Muscle of leg (tissue), 11 donors: ENCODE data around the gene PCDHB6. TPM values are rescaled to one million over a fixed set of nuclear protein-coding genes. Genes with fewer than 3 reads are reported as not detected.
"Not testable (repeated sequence)": the region's sequence is repeated elsewhere in the genome, so short reads cannot be mapped to it uniquely, and the experiment has no call there.

ENCODE experiments used
- DNase-seq: peaks from one replicate; pipeline ENCODE4 v3.0.0; 2013
- H3K27ac ChIP-seq: one replicate; pipeline ENCODE4 v1.5.1; 2013; ENCODE audit warnings: mild to moderate bottlenecking, low read length, control low read depth
- H3K27me3 ChIP-seq: one replicate; pipeline ENCODE4 v1.6.1; 2013; ENCODE audit warnings: low read length; ENCODE audit not compliant: control insufficient read depth, insufficient read depth
- H3K36me3 ChIP-seq: one replicate; pipeline ENCODE4 v1.6.1; 2013; ENCODE audit warnings: low read length; ENCODE audit not compliant: control insufficient read depth, insufficient read depth
- H3K4me1 ChIP-seq: one replicate; pipeline ENCODE4 v1.6.1; 2013; ENCODE audit warnings: low read length; ENCODE audit not compliant: control insufficient read depth, insufficient read depth
- H3K4me3 ChIP-seq: one replicate; pipeline ENCODE4 v1.5.1; 2013; ENCODE audit warnings: low read length, control low read depth
- H3K9me3 ChIP-seq: replicated peaks from 2 replicates; pipeline ENCODE4 v1.6.1; 2013; ENCODE audit warnings: low read depth, low read length; ENCODE audit not compliant: control insufficient read depth
- WGBS: methylation state at CpG from one replicate; pipeline ENCODE4 v1.1.5; 2013; ENCODE audit warnings: missing lambda C conversion rate; ENCODE audit not compliant: insufficient coverage; 5-methylcytosine and 5-hydroxymethylcytosine counted together
- polyA plus RNA-seq, 8 donors: library from polyadenylated mRNA; unstranded; fragments of 120-200 nt; gene quantifications; one replicate each; pipeline versions ENCODE4 v1.2.1 to v1.2.3, GENCODE V29; 2013; ENCODE audit warnings: inconsistent platforms in 1 of 8, low replicate concordance in 1 of 8; ENCODE audit not compliant: insufficient read length in 8 of 8, insufficient read depth in 1 of 8
- total RNA-seq: library from RNA; stranded (reverse); fragments of 120-200 nt; gene quantifications from one replicate; pipeline ENCODE4 v1.2.4, GENCODE V29; 2013

The PCDHB6 gene
- total and polyA plus RNA-seq, 9 donors, result 0.80 to 2.4 (median 1.9) TPM

- Histone ChIP-seq H3K36me3 (no peaks in the 10 kb centered on the region), H3K27me3 (no peaks in the 10 kb centered on the region), H3K9me3 (peaks cover 25% of the 10 kb centered on the region), H3K4me1 (no peaks in the 10 kb centered on the region), H3K4me3 (no peak within 1 kb of the TSS), H3K27ac (no peak within 1 kb of the TSS)
- peak; percentile 15 for DNase-seq
- 32% methylated on average over 16 of the region's 21 CpGs for WGBS
Observed at GRCh38 chr5:141199359-141200235, 49.7 kb downstream of the PCDHB6 start, which contains the start of gene PCDHB11. TSS of gene PCDHB11 (plus strand) at chr5:141199627. CDS start at chr5:141199775, 148 bp downstream.

- H3K4me3 ChIP-seq, H3K27ac ChIP-seq, H3K4me1 ChIP-seq, H3K36me3 ChIP-seq, DNase-seq, H3K27me3 ChIP-seq: not testable (repeated sequence)
- peaks cover 29% of the 10 kb centered on the region for H3K9me3 ChIP-seq
- WGBS, result 26% methylated on average over 8 of the region's 38 CpGs
Observed at GRCh38 chr5:141201126-141201525, 51.3 kb downstream of the PCDHB6 start.

- H3K9me3 ChIP-seq, result peaks cover 27% of the 10 kb centered on the region
- not testable (repeated sequence) for H3K27me3 ChIP-seq, H3K36me3 ChIP-seq, H3K4me3 ChIP-seq, DNase-seq, H3K27ac ChIP-seq, H3K4me1 ChIP-seq
- 26% methylated on average over 23 of the region's 35 CpGs for WGBS
Observed at GRCh38 chr5:141201646-141202045, 51.8 kb downstream of the PCDHB6 start.

Other genes starting within 250 kb of the PCDHB6 start
Only the 30 nearest of the 32 such genes appear.
- gene PCDHAC1, start 223.8 kb upstream of the PCDHB6 start, total RNA-seq, result 0.27 TPM
- gene PCDHAC1, start 223.8 kb upstream of the PCDHB6 start, polyA plus RNA-seq, result under 1 TPM; 0.06 to 0.31 (median 0.13) TPM
- gene PCDHAC2, start 183.6 kb upstream of the PCDHB6 start, total RNA-seq, result 1.9 TPM
- 1 to 10 TPM in 6 of 8 donors, under 1 TPM in 2; 0.83 to 3.9 (median 2.0) TPM for gene PCDHAC2, start 183.6 kb upstream of the PCDHB6 start, polyA plus RNA-seq
- 0.13 TPM for gene PCDHB1, start 98.7 kb upstream of the PCDHB6 start, total RNA-seq
- gene PCDHB1, start 98.7 kb upstream of the PCDHB6 start, polyA plus RNA-seq, result under 1 TPM; 0.05 to 0.27 (median 0.11) TPM
- 3.2 TPM for gene PCDHB2, start 55.4 kb upstream of the PCDHB6 start, total RNA-seq
- 1 to 10 TPM; 2.9 to 7.8 (median 3.9) TPM for gene PCDHB2, start 55.4 kb upstream of the PCDHB6 start, polyA plus RNA-seq
- 1.8 TPM for gene PCDHB3, start 49.6 kb upstream of the PCDHB6 start, total RNA-seq
- 1 to 10 TPM; 1.4 to 4.4 (median 1.8) TPM for gene PCDHB3, start 49.6 kb upstream of the PCDHB6 start, polyA plus RNA-seq
- 1.8 TPM for gene PCDHB4, start 28.2 kb upstream of the PCDHB6 start, total RNA-seq
- gene PCDHB4, start 28.2 kb upstream of the PCDHB6 start, polyA plus RNA-seq, result 1 to 10 TPM; 2.4 to 3.6 (median 2.7) TPM
- 3.1 TPM for gene PCDHB5, start 14.9 kb upstream of the PCDHB6 start, total RNA-seq
- gene PCDHB5, start 14.9 kb upstream of the PCDHB6 start, polyA plus RNA-seq, result 1 to 10 TPM; 2.7 to 4.6 (median 3.7) TPM
- 2.1 TPM for gene PCDHB7, start 22.6 kb downstream of the PCDHB6 start, total RNA-seq
- 1 to 10 TPM; 2.5 to 3.2 (median 2.8) TPM for gene PCDHB7, start 22.6 kb downstream of the PCDHB6 start, polyA plus RNA-seq
- 0.80 TPM for gene PCDHB8, start 27.7 kb downstream of the PCDHB6 start, total RNA-seq
- gene PCDHB8, start 27.7 kb downstream of the PCDHB6 start, polyA plus RNA-seq, result 1 to 10 TPM in 6 of 8 donors, under 1 TPM in 2; 0.74 to 2.8 (median 1.8) TPM
- gene PCDHB16, start 32.3 kb downstream of the PCDHB6 start, total RNA-seq, result 2.1 TPM
- gene PCDHB16, start 32.3 kb downstream of the PCDHB6 start, polyA plus RNA-seq, result 1 to 10 TPM; 2.9 to 6.5 (median 4.7) TPM
- gene PCDHB9, start 37.1 kb downstream of the PCDHB6 start, total RNA-seq, result 1.3 TPM
- 1 to 10 TPM; 1.7 to 3.6 (median 2.7) TPM for gene PCDHB9, start 37.1 kb downstream of the PCDHB6 start, polyA plus RNA-seq
- 2.1 TPM for gene PCDHB10, start 42.3 kb downstream of the PCDHB6 start, total RNA-seq
- 1 to 10 TPM; 4.1 to 5.1 (median 4.7) TPM for gene PCDHB10, start 42.3 kb downstream of the PCDHB6 start, polyA plus RNA-seq
- 4.3 TPM for gene PCDHB11, start 49.6 kb downstream of the PCDHB6 start, total RNA-seq
- 1 to 10 TPM; 1.9 to 4.1 (median 2.5) TPM for gene PCDHB11, start 49.6 kb downstream of the PCDHB6 start, polyA plus RNA-seq
- 2.4 TPM for gene PCDHB12, start 58.7 kb downstream of the PCDHB6 start, total RNA-seq
- 1 to 10 TPM; 2.1 to 3.5 (median 2.6) TPM for gene PCDHB12, start 58.7 kb downstream of the PCDHB6 start, polyA plus RNA-seq
- 1.9 TPM for gene PCDHB13, start 63.9 kb downstream of the PCDHB6 start, total RNA-seq
- 1 to 10 TPM; 1.6 to 4.5 (median 2.8) TPM for gene PCDHB13, start 63.9 kb downstream of the PCDHB6 start, polyA plus RNA-seq
- gene PCDHB14, start 73.3 kb downstream of the PCDHB6 start, total RNA-seq, result 4.8 TPM
- 1 to 10 TPM; 5.6 to 9.0 (median 6.7) TPM for gene PCDHB14, start 73.3 kb downstream of the PCDHB6 start, polyA plus RNA-seq
- gene PCDHB15, start 95.3 kb downstream of the PCDHB6 start, total RNA-seq, result 4.3 TPM
- gene PCDHB15, start 95.3 kb downstream of the PCDHB6 start, polyA plus RNA-seq, result 1 to 10 TPM; 5.3 to 8.6 (median 7.1) TPM
- 0.22 TPM for gene SLC25A2, start 154.0 kb downstream of the PCDHB6 start, total RNA-seq
- gene SLC25A2, start 154.0 kb downstream of the PCDHB6 start, polyA plus RNA-seq, result under 1 TPM in 1 of 8 donors, not detected in 7; 0.08 TPM
- gene TAF7, start 170.7 kb downstream of the PCDHB6 start, total RNA-seq, result 75.1 TPM
- gene TAF7, start 170.7 kb downstream of the PCDHB6 start, polyA plus RNA-seq, result 100 to 1,000 TPM in 1 of 8 donors, 10 to 100 TPM in 7; 65.9 to 108 (median 83.4) TPM
- 0.44 TPM for gene PCDHGA1, start 180.5 kb downstream of the PCDHB6 start, total RNA-seq
- under 1 TPM; 0.49 to 0.86 (median 0.64) TPM for gene PCDHGA1, start 180.5 kb downstream of the PCDHB6 start, polyA plus RNA-seq
- gene PCDHGA2, start 188.7 kb downstream of the PCDHB6 start, total RNA-seq, result 1.6 TPM
- 1 to 10 TPM; 1.6 to 2.8 (median 2.1) TPM for gene PCDHGA2, start 188.7 kb downstream of the PCDHB6 start, polyA plus RNA-seq
- gene PCDHGA3, start 193.8 kb downstream of the PCDHB6 start, total RNA-seq, result 1.2 TPM
- 1 to 10 TPM in 4 of 8 donors, under 1 TPM in 4; 0.94 to 2.0 (median 1.0) TPM for gene PCDHGA3, start 193.8 kb downstream of the PCDHB6 start, polyA plus RNA-seq
- gene PCDHGB1, start 200.0 kb downstream of the PCDHB6 start, total RNA-seq, result 1.3 TPM
- under 1 TPM; 0.43 to 0.90 (median 0.63) TPM for gene PCDHGB1, start 200.0 kb downstream of the PCDHB6 start, polyA plus RNA-seq
- 1.8 TPM for gene PCDHGA4, start 205.0 kb downstream of the PCDHB6 start, total RNA-seq
- gene PCDHGA4, start 205.0 kb downstream of the PCDHB6 start, polyA plus RNA-seq, result 1 to 10 TPM in 7 of 8 donors, under 1 TPM in 1; 0.71 to 2.2 (median 1.3) TPM
- gene PCDHGB2, start 209.9 kb downstream of the PCDHB6 start, total RNA-seq, result 1.5 TPM
- gene PCDHGB2, start 209.9 kb downstream of the PCDHB6 start, polyA plus RNA-seq, result 1 to 10 TPM; 1.5 to 2.8 (median 1.9) TPM
- gene PCDHGA5, start 214.1 kb downstream of the PCDHB6 start, total RNA-seq, result 2.3 TPM
- gene PCDHGA5, start 214.1 kb downstream of the PCDHB6 start, polyA plus RNA-seq, result 1 to 10 TPM; 1.6 to 3.8 (median 2.3) TPM
- gene PCDHGB3, start 220.2 kb downstream of the PCDHB6 start, total RNA-seq, result 1.7 TPM
- 1 to 10 TPM in 7 of 8 donors, under 1 TPM in 1; 0.70 to 2.0 (median 1.2) TPM for gene PCDHGB3, start 220.2 kb downstream of the PCDHB6 start, polyA plus RNA-seq
- 3.5 TPM for gene PCDHGA6, start 223.8 kb downstream of the PCDHB6 start, total RNA-seq
- 1 to 10 TPM; 2.2 to 4.4 (median 3.0) TPM for gene PCDHGA6, start 223.8 kb downstream of the PCDHB6 start, polyA plus RNA-seq
- 2.3 TPM for gene PCDHGA7, start 232.7 kb downstream of the PCDHB6 start, total RNA-seq
- gene PCDHGA7, start 232.7 kb downstream of the PCDHB6 start, polyA plus RNA-seq, result 1 to 10 TPM; 1.2 to 2.4 (median 1.5) TPM
- gene PCDHGB4, start 237.6 kb downstream of the PCDHB6 start, total RNA-seq, result 4.2 TPM
- gene PCDHGB4, start 237.6 kb downstream of the PCDHB6 start, polyA plus RNA-seq, result 1 to 10 TPM; 1.7 to 3.6 (median 2.5) TPM